GM23338 (cell line): ENCODE data around the gene HHAT. TPM values are rescaled to one million over a fixed set of nuclear protein-coding genes. Genes with fewer than 3 reads are reported as not detected.

ENCODE experiments used
- ATAC-seq: fragments of 200-7000 bp; cut with Tn5 transposase; 3 replicates; pipeline ENCODE4 v1.9.1; 2020
- DNase-seq: peaks from one replicate; pipeline ENCODE4 v3.0.0-alpha.2; 2015; ENCODE audit warnings: low spot score
- H2AFZ ChIP-seq: fragments of 200-600 bp; sonication (generic); 2 replicates; pipeline ENCODE4 v1.8.0; 2016; ENCODE audit warnings: antibody characterized with exemption, mild to moderate bottlenecking, moderate library complexity
- H3F3A ChIP-seq: fragments of 200-600 bp; sonication (generic); replicated peaks from 2 replicates; pipeline ENCODE4 v1.8.0; 2017; ENCODE audit warnings: antibody characterized with exemption, mixed run types, low read depth
- H3K27ac ChIP-seq: fragments of 200-600 bp; sonication (generic); 2 replicates; pipeline ENCODE4 v1.6.1; 2016; ENCODE audit warnings: low read depth
- H3K27me3 ChIP-seq: fragments of 200-600 bp; sonication (generic); 2 replicates; pipeline ENCODE4 v1.8.0; 2016; ENCODE audit warnings: mild to moderate bottlenecking, mixed run types, moderate library complexity; ENCODE audit not compliant: insufficient read depth
- H3K36me3 ChIP-seq: fragments of 200-600 bp; sonication (generic); 2 replicates; pipeline ENCODE4 v1.8.0; 2016; ENCODE audit warnings: mild to moderate bottlenecking; ENCODE audit not compliant: insufficient read depth
- H3K4me1 ChIP-seq: fragments of 200-600 bp; sonication (generic); 2 replicates; pipeline ENCODE4 v1.8.0; 2016; ENCODE audit warnings: mild to moderate bottlenecking, moderate library complexity; ENCODE audit not compliant: insufficient read depth
- H3K4me2 ChIP-seq: fragments of 200-600 bp; sonication (generic); 2 replicates; pipeline ENCODE4 v1.7.1; 2017; ENCODE audit warnings: mixed run types
- H3K4me3 ChIP-seq: fragments of 200-600 bp; sonication (generic); 2 replicates; pipeline ENCODE4 v1.6.1; 2016; ENCODE audit warnings: mixed run types
- H3K79me2 ChIP-seq: fragments of 200-600 bp; sonication (generic); replicated peaks from 2 replicates; pipeline ENCODE4 v1.8.0; 2017; ENCODE audit warnings: mild to moderate bottlenecking; ENCODE audit not compliant: insufficient read depth
- H3K9me2 ChIP-seq: fragments of 200-600 bp; sonication (generic); 2 replicates; pipeline ENCODE4 v1.8.0; 2017; ENCODE audit not compliant: insufficient read depth
- H4K20me1 ChIP-seq: fragments of 200-600 bp; sonication (generic); replicated peaks from 2 replicates; pipeline ENCODE4 v1.8.0; 2017; ENCODE audit warnings: mild to moderate bottlenecking; ENCODE audit not compliant: insufficient read depth
- H3K27ac Mint-ChIP-seq: 2 replicates; pipeline ENCODE4 v1.8.0; 2020; ENCODE audit warnings: inconsistent platforms, mild to moderate bottlenecking, moderate library complexity, mixed read lengths
- H3K27me3 Mint-ChIP-seq: 3 replicates; pipeline ENCODE4 v1.8.0; 2022; ENCODE audit warnings: low read depth, mild to moderate bottlenecking, moderate library complexity, mixed read lengths, inconsistent platforms; ENCODE audit not compliant: insufficient read depth, poor library complexity
- H3K36me3 Mint-ChIP-seq: 3 replicates; pipeline ENCODE4 v1.8.0; 2021; ENCODE audit warnings: low read depth, mild to moderate bottlenecking, inconsistent platforms, moderate library complexity, mixed read lengths
- H3K4me1 Mint-ChIP-seq: 3 replicates; pipeline ENCODE4 v1.8.0; 2020; ENCODE audit warnings: mild to moderate bottlenecking, inconsistent platforms, mixed read lengths
- H3K4me3 Mint-ChIP-seq: 3 replicates; pipeline ENCODE4 v1.8.0; 2021; ENCODE audit warnings: moderate library complexity, mild to moderate bottlenecking, inconsistent platforms, mixed read lengths
- H3K9me3 Mint-ChIP-seq: 3 replicates; pipeline ENCODE4 v1.8.0; 2020; ENCODE audit warnings: moderate library complexity, mild to moderate bottlenecking, inconsistent platforms, mixed read lengths
- CREB1 ChIP-seq: fragments of 250-450 bp; sonication (Bioruptor Pico); IDR thresholded peaks from 2 replicates; pipeline ENCODE4 v1.5.0; 2020; ENCODE audit warnings: low read depth, mild to moderate bottlenecking, moderate library complexity
- CTCF ChIP-seq, 2 experiments: fragments of 200-600 bp in 1 of 2; sonication (generic) in 1 of 2; conservative IDR thresholded peaks; 2 replicates each; pipeline versions ENCODE4 v1.5.1 to v1.6.1; 2016 to 2017; ENCODE audit warnings: antibody characterized with exemption in 2 of 2, low read depth in 2 of 2, mild to moderate bottlenecking in 2 of 2, moderate library complexity in 1 of 2
- ETS1 ChIP-seq: IDR thresholded peaks from 2 replicates; pipeline ENCODE4 v1.6.1; 2016; ENCODE audit warnings: antibody characterized with exemption
- EZH2 ChIP-seq: fragments of 200-600 bp; sonication (generic); IDR thresholded peaks from one replicate; pipeline ENCODE4 v1.8.0; 2017; ENCODE audit warnings: antibody characterized with exemption, mild to moderate bottlenecking, low read depth; ENCODE audit not compliant: unreplicated experiment
- EZH2phosphoT487 ChIP-seq: fragments of 200-600 bp; sonication (generic); IDR thresholded peaks from one replicate; pipeline ENCODE4 v1.8.1; 2018; ENCODE audit warnings: antibody characterized with exemption; ENCODE audit not compliant: unreplicated experiment
- JUNB ChIP-seq: IDR thresholded peaks from one replicate; pipeline ENCODE4 v1.6.1; 2016; ENCODE audit warnings: antibody characterized with exemption; ENCODE audit not compliant: unreplicated experiment
- NANOG ChIP-seq: IDR thresholded peaks from 2 replicates; pipeline ENCODE4 v1.6.1; 2016; ENCODE audit warnings: antibody characterized with exemption, borderline replicate concordance
- POLR2AphosphoS5 ChIP-seq: IDR thresholded peaks from 2 replicates; pipeline ENCODE4 v1.6.1; 2016; ENCODE audit warnings: antibody characterized with exemption, low read depth
- REST ChIP-seq: IDR thresholded peaks from one replicate; pipeline ENCODE4 v1.6.1; 2018; ENCODE audit warnings: antibody characterized with exemption; ENCODE audit not compliant: unreplicated experiment
- STAT1 ChIP-seq: IDR thresholded peaks from one replicate; pipeline ENCODE4 v1.6.1; 2016; ENCODE audit warnings: antibody characterized with exemption; ENCODE audit not compliant: unreplicated experiment
- ZNF114 ChIP-seq: fragments of 250-450 bp; sonication (Bioruptor Pico); IDR thresholded peaks from 2 replicates; pipeline ENCODE4 v1.5.0; 2020; ENCODE audit warnings: mild to moderate bottlenecking, moderate library complexity
- ZNF331 ChIP-seq: fragments of 250-450 bp; sonication (Bioruptor Pico); IDR thresholded peaks from 2 replicates; pipeline ENCODE4 v1.5.0; 2020; ENCODE audit warnings: low read depth, mild to moderate bottlenecking, moderate library complexity
- ZNF462 ChIP-seq: fragments of 250-450 bp; sonication (Bioruptor Pico); IDR thresholded peaks from 2 replicates; pipeline ENCODE4 v1.5.0; 2020; ENCODE audit warnings: mild to moderate bottlenecking, moderate library complexity
- polyA plus RNA-seq: library from polyadenylated mRNA; unstranded; fragments of >200 nt; fragmentation: Nextera tagmentation; extraction: Ambion mirVana; gene quantifications from 2 replicates; pipeline ENCODE4 v1.2.1, GENCODE V29; 2016
- total RNA-seq: library from RNA; depleted of rRNA; stranded (reverse); fragments of >200 nt; shearing (Covaris generic); gene quantifications from 2 replicates; pipeline ENCODE4 v1.2.3, GENCODE V29; 2014

HHAT gene
- total and polyA plus RNA-seq, 2 experiments from 2014 or later, result 0.11 to 0.66 TPM

- Histone ChIP-seq H3K4me1 (peaks cover 32% of the 10 kb centered on the region), H3K27ac (no peak overlapping the region), H2AFZ (no peak overlapping the region), H3K27me3 (peaks cover 13% of the 10 kb centered on the region), H4K20me1 (no peaks in the 10 kb centered on the region), H3K36me3 (no peaks in the 10 kb centered on the region), H3K4me3 (no peak overlapping the region), H3K79me2 (no peaks in the 10 kb centered on the region), H3K4me2 (no peak overlapping the region), H3F3A (no peaks in the 10 kb centered on the region), H3K9me2 (peaks cover 7% of the 10 kb centered on the region; the same call in 1 of the 2 replicates)
- Mint-ChIP-seq H3K4me3 (no peak overlapping the region), H3K36me3 (no peaks in the 10 kb centered on the region), H3K27me3 (peaks cover 10% of the 10 kb centered on the region), H3K4me1 (peaks cover 31% of the 10 kb centered on the region), H3K9me3 (peaks cover 3% of the 10 kb centered on the region; the same call in 1 of the 3 replicates), H3K27ac (no peak overlapping the region)
- TF ChIP-seq CTCF (conservative IDR thresholded peaks at IDR 0.05; ENCODE audit: low read depth in 2 of 2) (no peak), EZH2phosphoT487 (no peak), NANOG (no peak), EZH2 (no peak), ZNF114 (CRISPR knock-in tag) (no peak), ZNF331 (no peak), POLR2AphosphoS5 (no peak), JUNB (no peak), ZNF462 (CRISPR knock-in tag) (no peak), STAT1 (no peak), REST (no peak), ETS1 (no peak), CREB1 (no peak)
- DNase-seq (no peak), ATAC-seq (no peak)
These were observed 30.4 kb upstream of the HHAT start for GRCh38 chr1:210298296-210298695.
